Activated T-cell treated with anti-CD3 and anti-CD28 coated beads, Interleukin-2, amount 50 U/mL, for 24 hours (primary cell): ENCODE data around the gene ARID5A.
"Not testable (repeated sequence)": the region's sequence is repeated elsewhere in the genome, so short reads cannot be mapped to it uniquely, and the experiment has no call there.

Source experiments
- DNase-seq: peaks from one replicate; pipeline ENCODE4 v3.0.0-alpha.2; 2020
- H3K27ac Mint-ChIP-seq: 2 replicates; pipeline ENCODE4 v1.8.0; 2020; ENCODE audit warnings: mild to moderate bottlenecking, mixed read lengths
- H3K27me3 Mint-ChIP-seq: 2 replicates; pipeline ENCODE4 v1.8.0; 2020; ENCODE audit warnings: mixed read lengths
- H3K36me3 Mint-ChIP-seq: 2 replicates; pipeline ENCODE4 v1.8.0; 2020; ENCODE audit warnings: low read depth, mixed read lengths
- H3K4me1 Mint-ChIP-seq: 2 replicates; pipeline ENCODE4 v1.8.0; 2020; ENCODE audit warnings: low read depth, mixed read lengths
- H3K4me3 Mint-ChIP-seq: 2 replicates; pipeline ENCODE4 v1.8.0; 2020; ENCODE audit warnings: mild to moderate bottlenecking, moderate library complexity, mixed read lengths
- H3K9me3 Mint-ChIP-seq: 2 replicates; pipeline ENCODE4 v1.8.0; 2020; ENCODE audit warnings: mixed read lengths

ARID5A gene

GRCh38 chr2:96536445-96537065 lies at the start of gene ARID5A:
Gene ARID5A (plus strand): TSS chr2:96536752. CDS start chr2:96536827, 75 bp downstream.
- Mint-ChIP-seq H3K27me3 (no peaks in the 10 kb centered on the region), H3K9me3 (no peaks in the 10 kb centered on the region), H3K4me1 (peaks cover 71% of the 10 kb centered on the region), H3K27ac (peak within 1 kb of the TSS; percentile 97), H3K4me3 (peak within 1 kb of the TSS; percentile 95), H3K36me3 (peaks cover 44% of the 10 kb centered on the region)
- DNase-seq: peak; percentile 93

GRCh38 chr2:96489261-96489660 lies 47.3 kb upstream of the ARID5A start:
- no peak overlapping the region for H3K27ac Mint-ChIP-seq
- H3K4me1 Mint-ChIP-seq: peaks cover 61% of the 10 kb centered on the region
- no peak for DNase-seq
- H3K36me3 Mint-ChIP-seq: peaks cover 12% of the 10 kb centered on the region
- no peaks in the 10 kb centered on the region for H3K27me3 Mint-ChIP-seq
- H3K9me3 Mint-ChIP-seq: peaks cover 6% of the 10 kb centered on the region
- H3K4me3 Mint-ChIP-seq: no peak overlapping the region

GRCh38 chr2:96489663-96490062 lies 46.9 kb upstream of the ARID5A start:
- Mint-ChIP-seq H3K9me3 (peaks cover 8% of the 10 kb centered on the region), H3K4me1 (peaks cover 59% of the 10 kb centered on the region), H3K4me3 (no peak overlapping the region), H3K27me3 (no peaks in the 10 kb centered on the region), H3K27ac (no peak overlapping the region), H3K36me3 (peaks cover 14% of the 10 kb centered on the region)
- no peak for DNase-seq

GRCh38 chr2:96491860-96492497 lies 44.6 kb upstream of the ARID5A start:
- Mint-ChIP-seq H3K36me3 (peaks cover 6% of the 10 kb centered on the region), H3K27me3 (no peaks in the 10 kb centered on the region), H3K4me3 (no peak overlapping the region), H3K4me1 (peaks cover 46% of the 10 kb centered on the region), H3K27ac (peak overlapping the region; percentile 42), H3K9me3 (peaks cover 11% of the 10 kb centered on the region)
- DNase-seq: no peak

- Mint-ChIP-seq H3K27me3 (no peaks in the 10 kb centered on the region), H3K4me3 (no peak overlapping the region), H3K4me1 (peaks cover 40% of the 10 kb centered on the region), H3K9me3 (peaks cover 11% of the 10 kb centered on the region), H3K27ac (no peak overlapping the region), H3K36me3 (peaks cover 6% of the 10 kb centered on the region)
- DNase-seq: no peak
These were observed 43.5 kb upstream of the ARID5A start for GRCh38 chr2:96493072-96493471.

GRCh38 chr2:96494188-96494587 lies 42.4 kb upstream of the ARID5A start:
- Mint-ChIP-seq H3K4me3 (no peak overlapping the region), H3K27me3 (no peaks in the 10 kb centered on the region), H3K27ac (no peak overlapping the region), H3K9me3 (peaks cover 11% of the 10 kb centered on the region), H3K36me3 (peaks cover 6% of the 10 kb centered on the region), H3K4me1 (peaks cover 33% of the 10 kb centered on the region)
- no peak for DNase-seq

- H3K36me3 Mint-ChIP-seq: peaks cover 6% of the 10 kb centered on the region
- DNase-seq: no peak
- H3K27me3 Mint-ChIP-seq: no peaks in the 10 kb centered on the region
- H3K4me3 Mint-ChIP-seq: no peak overlapping the region
- peaks cover 25% of the 10 kb centered on the region for H3K4me1 Mint-ChIP-seq
- peaks cover 11% of the 10 kb centered on the region for H3K9me3 Mint-ChIP-seq
- no peak overlapping the region for H3K27ac Mint-ChIP-seq
These were observed 40.4 kb upstream of the ARID5A start for GRCh38 chr2:96495982-96496629.

GRCh38 chr2:96498021-96498431 lies 38.5 kb upstream of the ARID5A start:
- H3K36me3 Mint-ChIP-seq: peaks cover 6% of the 10 kb centered on the region

GRCh38 chr2:96498611-96499010 lies 37.9 kb upstream of the ARID5A start:
- not testable (repeated sequence) for H3K27me3 Mint-ChIP-seq, DNase-seq, H3K4me3 Mint-ChIP-seq, H3K36me3 Mint-ChIP-seq, H3K27ac Mint-ChIP-seq
- H3K9me3 Mint-ChIP-seq: peaks cover 11% of the 10 kb centered on the region
- peaks cover 24% of the 10 kb centered on the region for H3K4me1 Mint-ChIP-seq

More at GRCh38 chr2:96498021-96498431, 38.5 kb upstream of the ARID5A start:
- no peak for DNase-seq
- peaks cover 11% of the 10 kb centered on the region for H3K9me3 Mint-ChIP-seq
- no peak overlapping the region for H3K27ac Mint-ChIP-seq
- H3K4me3 Mint-ChIP-seq: no peak overlapping the region
- H3K4me1 Mint-ChIP-seq: peaks cover 26% of the 10 kb centered on the region
- H3K27me3 Mint-ChIP-seq: no peaks in the 10 kb centered on the region

GRCh38 chr2:96499061-96499960 lies 37.2 kb upstream of the ARID5A start:
- H3K27ac Mint-ChIP-seq: no peak overlapping the region
- no peak overlapping the region for H3K4me3 Mint-ChIP-seq
- no peaks in the 10 kb centered on the region for H3K27me3 Mint-ChIP-seq
- DNase-seq: no peak
- peaks cover 1% of the 10 kb centered on the region for H3K36me3 Mint-ChIP-seq
- peaks cover 6% of the 10 kb centered on the region for H3K9me3 Mint-ChIP-seq
- peaks cover 24% of the 10 kb centered on the region for H3K4me1 Mint-ChIP-seq

GRCh38 chr2:96500385-96501066 lies 36.0 kb upstream of the ARID5A start:
- Mint-ChIP-seq H3K27ac (no peak overlapping the region), H3K27me3 (no peaks in the 10 kb centered on the region), H3K4me3 (no peak overlapping the region), H3K4me1 (peaks cover 19% of the 10 kb centered on the region), H3K36me3 (no peaks in the 10 kb centered on the region), H3K9me3 (no peaks in the 10 kb centered on the region)
- no peak for DNase-seq

GRCh38 chr2:96501471-96501874 lies 35.1 kb upstream of the ARID5A start:
- H3K9me3 Mint-ChIP-seq: no peaks in the 10 kb centered on the region
- H3K36me3 Mint-ChIP-seq: no peaks in the 10 kb centered on the region

GRCh38 chr2:96501886-96502810 lies 34.4 kb upstream of the ARID5A start:
- peaks cover 14% of the 10 kb centered on the region for H3K4me1 Mint-ChIP-seq
- no peaks in the 10 kb centered on the region for H3K36me3 Mint-ChIP-seq
- H3K27ac Mint-ChIP-seq: peak overlapping the region; percentile 29
- no peaks in the 10 kb centered on the region for H3K9me3 Mint-ChIP-seq
- DNase-seq: no peak
- H3K27me3 Mint-ChIP-seq: no peaks in the 10 kb centered on the region
- no peak overlapping the region for H3K4me3 Mint-ChIP-seq

More at GRCh38 chr2:96501471-96501874, 35.1 kb upstream of the ARID5A start:
- Mint-ChIP-seq H3K27me3 (no peaks in the 10 kb centered on the region), H3K27ac (peak overlapping the region; percentile 29), H3K4me3 (no peak overlapping the region), H3K4me1 (peaks cover 14% of the 10 kb centered on the region)
- no peak for DNase-seq
